Stimulated activated CD4-positive, alpha-beta T cell treated with anti-CD3 and anti-CD28 coated beads, Interleukin-2, amount 100 ng/mL, for 48 hours (primary cell): ENCODE results near the gene GRM8.

ENCODE experiments used
- DNase-seq, 2 donors: peaks; one replicate each; pipeline ENCODE4 v3.0.0-alpha.2; 2020

Gene GRM8

DNA sequence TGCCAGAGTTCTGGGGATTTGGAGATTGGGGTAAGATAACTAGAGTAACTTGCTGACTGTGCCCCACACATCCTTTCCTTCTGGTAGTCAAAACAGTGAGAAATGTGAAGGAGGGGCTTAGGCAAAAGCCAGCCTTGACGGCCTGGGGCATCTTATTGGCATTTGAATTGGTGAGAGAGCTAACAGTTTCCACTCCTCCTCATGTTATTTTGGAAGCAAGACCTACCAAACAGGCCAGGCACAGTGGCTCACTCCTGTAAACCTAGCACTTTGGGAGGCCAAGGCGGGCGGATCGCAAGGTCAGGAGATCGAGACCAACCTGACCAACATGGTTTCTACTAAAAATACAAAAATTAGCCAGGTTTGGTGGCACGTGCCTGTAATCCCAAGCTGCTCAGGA is 596.6 kb downstream of the GRM8 start:
- DNase-seq = no peak

- DNase-seq = no peak
Observed at GRCh38 chr7:126637538-126637937, 615.2 kb downstream of the GRM8 start.

- DNase-seq = no peak
Observed at GRCh38 chr7:126635545-126635944, 617.2 kb downstream of the GRM8 start.

DNA sequence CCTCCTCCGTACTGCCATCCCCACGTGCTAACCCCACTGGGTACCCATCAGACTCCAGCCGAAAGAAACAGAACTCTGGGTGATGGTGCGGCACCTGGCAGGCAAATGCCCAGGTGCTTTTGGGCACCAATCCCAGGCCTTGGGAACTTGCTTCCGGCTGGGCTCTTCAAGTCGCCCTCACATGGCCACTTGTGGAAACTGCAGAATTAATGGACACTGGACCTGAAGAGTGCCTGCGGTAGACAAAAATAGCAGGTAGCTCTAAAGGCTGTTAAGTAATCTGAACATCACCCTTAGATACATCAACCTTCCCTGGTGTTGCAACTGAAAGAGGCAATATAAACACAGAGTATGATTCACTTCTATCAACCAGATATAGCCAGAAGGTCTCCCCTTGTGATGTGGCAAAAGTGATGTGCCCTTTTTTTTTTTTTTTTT is 644.4 kb downstream of the GRM8 start:
- DNase-seq = no peak

GRCh38 chr7:126606331-126606730 is 646.4 kb downstream of the GRM8 start:
- DNase-seq = no peak

DNA sequence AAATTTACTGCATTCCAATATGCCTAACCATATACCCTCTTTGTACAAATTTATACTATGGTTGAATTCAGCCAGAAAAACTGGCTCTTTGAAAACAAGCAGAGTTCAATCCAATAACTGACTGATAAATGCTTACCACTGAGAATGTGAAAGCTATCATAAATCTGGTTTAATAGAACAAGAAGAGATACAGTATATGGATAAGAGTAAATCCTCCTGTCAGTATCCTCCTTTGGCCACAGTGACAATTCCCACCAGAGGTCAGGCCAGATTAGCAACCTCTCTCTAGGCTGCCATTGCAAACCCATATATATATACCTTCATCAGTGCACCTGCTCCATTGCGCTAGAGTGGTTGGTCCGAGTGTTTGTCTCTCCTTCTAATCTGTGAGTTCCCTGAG is 647.2 kb downstream of the GRM8 start:
- DNase-seq = no peak

DNA sequence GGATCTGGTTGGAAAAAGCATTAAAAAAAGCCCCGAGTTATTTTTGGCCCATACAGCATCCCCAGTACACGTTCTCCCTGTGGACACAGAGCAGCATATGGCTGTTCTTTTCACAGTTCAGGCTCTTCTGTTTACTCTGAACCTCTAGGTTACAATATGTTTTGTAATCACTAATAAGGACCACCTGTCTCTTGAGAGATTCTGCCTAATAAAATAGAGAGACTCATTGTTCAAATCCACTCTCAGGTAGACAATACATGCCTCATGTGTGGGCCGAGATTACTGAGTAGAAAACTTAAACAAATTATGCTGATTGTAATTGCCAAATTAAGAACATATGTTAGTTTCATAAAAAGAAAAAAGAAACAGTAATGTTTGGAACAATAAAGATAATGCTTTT is 647.7 kb downstream of the GRM8 start:
- no peak for DNase-seq

- no peak for DNase-seq
Observed at GRCh38 chr7:126589068-126589684, 663.6 kb downstream of the GRM8 start.

DNA sequence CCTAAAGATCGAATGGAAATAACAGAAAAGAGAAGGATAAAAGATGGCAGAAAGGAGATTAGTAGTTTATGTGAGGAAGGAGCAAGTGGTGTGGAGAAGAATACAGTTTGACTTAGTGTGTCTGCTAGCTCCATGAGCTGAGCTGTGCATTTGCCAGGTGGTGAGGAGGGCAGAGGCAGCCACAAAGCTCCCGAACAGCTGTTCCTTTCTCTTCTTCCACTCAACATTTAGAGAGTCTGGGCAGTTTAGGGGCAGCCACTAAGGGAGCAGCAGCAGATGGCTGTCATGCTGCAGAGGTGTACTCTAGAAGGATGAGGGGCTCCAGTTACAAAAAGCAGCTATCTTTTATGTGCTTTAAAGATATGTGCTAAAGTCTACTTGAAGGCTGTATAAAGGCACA is 674.4 kb downstream of the GRM8 start:
- DNase-seq = no peak

GRCh38 chr7:126574276-126575250 is 678.2 kb downstream of the GRM8 start:
- DNase-seq = no peak

GRCh38 chr7:126570845-126571244 is 681.9 kb downstream of the GRM8 start:
- DNase-seq = no peak

DNA sequence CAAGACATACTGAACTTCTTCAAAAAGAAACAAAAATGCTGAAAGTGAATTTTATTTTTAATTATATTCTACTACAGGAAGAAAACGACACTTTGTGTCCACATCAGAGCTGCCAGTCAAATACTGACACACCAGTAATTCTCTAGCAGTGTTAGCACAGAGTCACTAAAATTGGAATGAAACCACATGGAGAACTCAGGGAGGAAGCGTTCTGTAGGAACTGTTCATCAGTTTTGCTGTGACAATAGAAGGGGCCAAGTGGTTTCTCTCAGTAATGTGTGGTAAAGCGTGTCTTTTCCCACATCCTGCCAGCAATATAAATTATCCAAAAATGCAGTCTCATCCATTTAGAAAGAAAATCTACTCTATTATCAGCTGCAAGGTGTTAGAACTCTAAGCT is 683.3 kb downstream of the GRM8 start:
- DNase-seq = no peak

GRCh38 chr7:126557271-126557670 is 695.5 kb downstream of the GRM8 start:
- no peak for DNase-seq

DNA sequence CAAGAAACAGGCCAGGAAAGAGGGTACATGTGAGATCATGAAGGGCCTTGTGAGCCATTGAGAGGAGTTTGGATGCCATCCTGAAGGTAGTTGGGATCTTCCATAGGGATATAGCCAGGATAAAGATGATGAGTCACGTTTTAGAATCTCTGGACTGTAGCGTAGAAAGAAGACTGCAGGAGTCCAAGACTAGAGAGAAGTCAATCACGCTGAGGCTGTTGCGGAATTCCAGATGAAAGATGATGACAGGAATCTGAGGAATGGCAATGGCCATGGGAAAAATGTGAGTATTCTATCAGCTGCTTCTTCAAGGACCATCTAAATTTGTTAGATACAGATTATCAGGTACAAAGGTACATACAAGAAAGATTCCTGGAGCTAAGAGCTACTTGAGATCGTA is 711.3 kb downstream of the GRM8 start:
- no peak for DNase-seq

- DNase-seq = no peak
Observed at GRCh38 chr7:126535176-126535575, 717.6 kb downstream of the GRM8 start.

DNA sequence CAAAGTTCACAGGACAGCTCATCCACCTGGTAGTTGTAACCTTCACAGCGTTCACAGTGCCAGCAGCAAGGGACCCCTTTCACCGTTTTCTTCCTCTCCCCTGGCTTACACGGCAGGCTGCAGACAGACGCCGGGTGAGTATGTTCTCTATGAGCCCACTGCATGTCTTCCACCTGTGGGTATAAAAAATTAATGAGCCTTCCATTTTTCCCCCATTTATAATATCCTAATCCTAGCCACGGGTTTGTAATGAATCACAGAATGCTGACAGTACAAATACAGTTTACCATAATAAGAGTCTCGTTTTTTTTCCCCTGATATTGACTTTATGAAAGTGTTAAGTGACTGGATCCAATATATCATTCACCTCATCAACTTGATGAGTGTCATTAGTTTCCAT is 719.0 kb downstream of the GRM8 start:
- DNase-seq = no peak

GRCh38 chr7:126529833-126530232 is 722.9 kb downstream of the GRM8 start:
- DNase-seq = no peak

DNA sequence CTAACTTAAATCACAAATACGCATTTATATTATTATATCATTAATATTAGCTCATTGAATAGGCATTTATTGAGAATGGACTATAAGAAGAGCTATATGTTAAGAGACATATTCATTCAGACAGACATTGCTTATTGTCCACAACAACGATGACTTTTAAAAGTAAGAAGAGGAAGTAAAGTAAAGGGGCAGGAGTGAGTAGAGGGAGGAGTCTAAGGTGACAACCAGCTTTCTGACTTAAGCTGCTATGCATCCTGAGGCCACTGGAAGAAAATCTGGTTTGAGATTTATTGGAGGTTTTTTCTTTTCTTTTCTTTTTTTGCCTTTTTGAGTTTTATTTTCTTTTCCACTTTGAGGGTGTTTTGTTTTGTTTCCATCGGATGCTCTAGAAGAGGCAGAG is 723.5 kb downstream of the GRM8 start:
- DNase-seq = no peak

- DNase-seq = no peak
Observed at GRCh38 chr7:126525906-126526305, 726.8 kb downstream of the GRM8 start.

DNA sequence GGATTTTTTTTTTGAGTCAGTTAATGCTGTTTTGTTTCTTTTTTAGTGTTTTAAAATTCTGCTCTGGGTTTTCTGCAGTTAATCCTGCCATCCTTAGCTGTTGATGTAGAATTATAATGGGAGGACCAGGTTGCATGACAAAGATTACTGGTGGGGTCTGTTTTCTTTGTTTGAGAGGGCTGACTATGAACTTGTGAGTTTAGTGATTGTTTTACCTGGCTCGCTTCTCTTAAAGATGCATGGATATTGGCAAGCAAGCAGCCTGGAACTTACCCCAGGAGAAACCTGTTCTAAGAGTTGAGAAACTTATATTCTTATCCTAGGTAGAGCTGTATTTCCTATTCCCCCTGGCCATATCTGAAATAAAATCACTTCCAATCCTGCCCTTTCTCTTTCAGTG is 727.8 kb downstream of the GRM8 start:
- no peak for DNase-seq

- DNase-seq = no peak
Observed at GRCh38 chr7:126511046-126511445, 741.7 kb downstream of the GRM8 start.

DNA sequence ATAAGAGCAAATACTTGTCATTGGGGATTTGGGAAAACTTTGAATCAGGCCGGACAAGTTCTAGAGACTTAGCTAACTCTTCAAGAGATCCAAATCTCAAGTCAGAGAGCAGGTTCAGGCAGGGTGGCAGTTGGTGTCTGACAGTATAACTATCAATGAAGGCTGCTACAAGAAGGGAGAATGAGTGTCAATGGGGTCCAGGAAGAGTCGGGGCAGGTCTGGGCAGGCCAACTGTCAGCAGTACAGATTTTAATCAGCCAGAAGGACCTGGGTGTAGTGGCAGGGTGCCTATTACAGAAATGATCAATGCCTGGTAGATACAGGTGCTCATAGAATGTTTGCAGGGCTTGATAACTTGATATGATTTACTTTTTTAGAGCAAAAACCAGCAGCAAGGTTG is 751.1 kb downstream of the GRM8 start:
- DNase-seq = no peak

GRCh38 chr7:126499481-126499880 is 753.3 kb downstream of the GRM8 start:
- DNase-seq = no peak

GRCh38 chr7:126495733-126496132 is 757.0 kb downstream of the GRM8 start:
- DNase-seq = no peak
